Liver (tissue), 9 donors: ENCODE data around the gene TACSTD2. TPM values are rescaled to one million over a fixed set of nuclear protein-coding genes. Genes with fewer than 3 reads are reported as not detected.

ENCODE experiments used
- DNase-seq: peaks from one replicate; pipeline ENCODE4 v3.0.0-alpha.2; 2017; ENCODE audit warnings: low spot score
- H3K27ac ChIP-seq, 2 donors: one replicate each; pipeline ENCODE4 v1.7.0; 2013; ENCODE audit warnings: inconsistent platforms in 2 of 2, low read length in 2 of 2, control low read depth in 1 of 2, low read depth in 1 of 2, mild to moderate bottlenecking in 1 of 2
- H3K27me3 ChIP-seq, 4 donors: one replicate each; pipeline versions ENCODE4 v1.6.1 to v1.7.0; 2013; ENCODE audit warnings: low read length in 3 of 4, inconsistent platforms in 1 of 4, mild to moderate bottlenecking in 1 of 4, moderate library complexity in 1 of 4; ENCODE audit not compliant: control insufficient read depth in 4 of 4, insufficient read depth in 4 of 4
- H3K36me3 ChIP-seq, 4 donors: one replicate each; pipeline versions ENCODE4 v1.6.1 to v1.7.0; 2013; ENCODE audit warnings: low read length in 3 of 4, mild to moderate bottlenecking in 3 of 4, low read depth in 1 of 4, moderate library complexity in 1 of 4; ENCODE audit not compliant: control insufficient read depth in 4 of 4, insufficient read depth in 3 of 4
- H3K4me1 ChIP-seq, 4 donors: one replicate each; pipeline versions ENCODE4 v1.6.1 to v1.7.0; 2013; ENCODE audit warnings: low read length in 3 of 4, mild to moderate bottlenecking in 3 of 4, moderate library complexity in 1 of 4; ENCODE audit not compliant: control insufficient read depth in 4 of 4, insufficient read depth in 4 of 4
- H3K4me3 ChIP-seq, 3 donors: one replicate each; pipeline versions ENCODE4 v1.6.1 to v1.7.0; 2013; ENCODE audit warnings: low read length in 3 of 3, control low read depth in 1 of 3, low read depth in 1 of 3, mild to moderate bottlenecking in 1 of 3
- H3K9ac ChIP-seq, 2 donors: one replicate each; pipeline ENCODE4 v1.7.0; 2013; ENCODE audit warnings: low read length in 2 of 2, mild to moderate bottlenecking in 2 of 2, moderate library complexity in 2 of 2, control low read depth in 1 of 2, low read depth in 1 of 2
- H3K9me3 ChIP-seq, 4 donors: one replicate each; pipeline versions ENCODE4 v1.6.1 to v1.7.0; 2013; ENCODE audit warnings: low read length in 3 of 4; ENCODE audit not compliant: control insufficient read depth in 4 of 4
- EGR1 ChIP-seq, 2 donors: IDR thresholded peaks; 2 replicates each; pipeline ENCODE4 v1.6.1; 2016 to 2018; ENCODE audit warnings: antibody characterized with exemption in 2 of 2, low read depth in 2 of 2
- FOXA1 ChIP-seq: IDR thresholded peaks from 2 replicates; pipeline ENCODE4 v1.6.1; 2016; ENCODE audit warnings: antibody characterized with exemption
- FOXA2 ChIP-seq: IDR thresholded peaks from 2 replicates; pipeline ENCODE4 v1.6.1; 2016; ENCODE audit warnings: antibody characterized with exemption
- GABPA ChIP-seq, 2 donors: IDR thresholded peaks in 1 of 2; conservative IDR thresholded peaks in 1 of 2; 2 replicates each; pipeline ENCODE4 v1.6.1; 2016; ENCODE audit warnings: antibody characterized with exemption in 2 of 2, mild to moderate bottlenecking in 1 of 2, moderate library complexity in 1 of 2
- HNF4A ChIP-seq, 2 donors: conservative IDR thresholded peaks; 2 replicates each; pipeline ENCODE4 v1.6.1; 2016; ENCODE audit warnings: antibody characterized with exemption in 2 of 2, mild to moderate bottlenecking in 2 of 2
- HNF4G ChIP-seq: IDR thresholded peaks from 2 replicates; pipeline ENCODE4 v1.6.1; 2016; ENCODE audit warnings: antibody characterized with exemption
- JUND ChIP-seq, 2 donors: IDR thresholded peaks; 2 replicates each; pipeline ENCODE4 v1.6.1; 2016; ENCODE audit warnings: antibody characterized with exemption in 2 of 2
- RAD21 ChIP-seq, 2 donors: IDR thresholded peaks; 2 replicates each; pipeline ENCODE4 v1.6.1; 2016; ENCODE audit warnings: antibody characterized with exemption in 2 of 2, mild to moderate bottlenecking in 2 of 2
- RXRA ChIP-seq, 2 donors: IDR thresholded peaks; 2 replicates each; pipeline ENCODE4 v1.6.1; 2017 to 2018; ENCODE audit warnings: antibody characterized with exemption in 2 of 2, mild to moderate bottlenecking in 1 of 2
- SP1 ChIP-seq: IDR thresholded peaks from 2 replicates; pipeline ENCODE4 v1.6.1; 2018; ENCODE audit warnings: antibody characterized with exemption, mild to moderate bottlenecking
- TAF1 ChIP-seq: conservative IDR thresholded peaks from 2 replicates; pipeline ENCODE4 v1.6.1; 2016; ENCODE audit warnings: antibody characterized with exemption, mild to moderate bottlenecking
- YY1 ChIP-seq: IDR thresholded peaks from 2 replicates; pipeline ENCODE4 v1.6.1; 2016; ENCODE audit warnings: antibody characterized with exemption, mild to moderate bottlenecking
- WGBS: extraction: QIAGEN DNeasy Blood & Tissue Kit; methylation state at CpG from one replicate; pipeline ENCODE4 v1.1.7; 2013; 5-methylcytosine and 5-hydroxymethylcytosine counted together
- polyA plus RNA-seq, 2 donors: library from polyadenylated mRNA; stranded (reverse) in 1 of 2; unstranded in 1 of 2; fragments of 200-250 nt in 1 of 2; fragments of >200 nt in 1 of 2; fragmentation: Nextera tagmentation in 1 of 2; extraction: Ambion mirVana in 1 of 2; gene quantifications; one replicate each; pipeline versions ENCODE4 v1.2.1 to v1.2.3, GENCODE V29; 2013 to 2015
- total RNA-seq, 2 donors: library from RNA; depleted of rRNA; stranded (reverse); fragments of >200 nt; gene quantifications; one replicate each; pipeline ENCODE4 v1.2.3, GENCODE V29; 2014
- TF ChIP-seq, protein P1 (sequence below): IDR thresholded peaks from 2 replicates; pipeline ENCODE4 v1.6.1; 2016; ENCODE audit warnings: antibody characterized with exemption, mild to moderate bottlenecking
- TF ChIP-seq, protein P2 (sequence below): IDR thresholded peaks from 2 replicates; pipeline ENCODE4 v1.6.1; 2016; ENCODE audit warnings: antibody characterized with exemption
- TF ChIP-seq, protein P3 (sequence below): IDR thresholded peaks from 2 replicates; pipeline ENCODE4 v1.6.1; 2016; ENCODE audit warnings: antibody characterized with exemption
- TF ChIP-seq, protein P4 (sequence below): IDR thresholded peaks from 2 replicates; pipeline ENCODE4 v1.6.1; 2016; ENCODE audit warnings: antibody characterized with exemption
- TF ChIP-seq, protein P5 (sequence below): fragments of 150-350 bp; IDR thresholded peaks from 2 replicates; pipeline ENCODE4 v1.5.1; 2017; ENCODE audit warnings: improper control_type of control experiment, low read depth, low read length; ENCODE audit not compliant: missing input control
- donor health status: healthy.
- donor health status: healthy.
- donor health status: healthy.
- donor health status: healthy.
- donor health status: healthy.

TACSTD2 gene
- total and polyA plus RNA-seq, 4 donors: 0.61 to 1.5 (median 1.1) TPM

DNA sequence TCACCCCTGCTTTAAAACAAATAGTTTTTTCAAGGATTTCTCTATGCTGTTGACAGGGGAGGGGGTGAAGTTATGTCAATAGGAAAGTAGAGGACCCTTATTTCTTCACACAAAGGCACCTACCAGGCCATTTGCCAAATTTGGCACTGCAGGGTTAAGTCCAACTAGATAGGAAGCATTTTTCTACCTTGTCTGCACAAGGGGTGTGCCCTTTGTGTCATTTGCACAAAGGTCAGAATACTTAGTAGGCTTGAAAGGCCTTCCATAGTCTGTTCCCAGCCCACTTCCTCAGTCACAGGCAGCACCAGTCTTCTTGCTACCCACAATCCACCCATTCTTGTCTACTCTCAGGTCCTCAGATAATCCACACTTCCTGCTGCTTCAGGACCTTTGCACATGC lies 7.0 kb downstream of the TACSTD2 start (continued):
- TF ChIP-seq RAD21 (IDR thresholded peaks at IDR 0.05): no peak

DNA sequence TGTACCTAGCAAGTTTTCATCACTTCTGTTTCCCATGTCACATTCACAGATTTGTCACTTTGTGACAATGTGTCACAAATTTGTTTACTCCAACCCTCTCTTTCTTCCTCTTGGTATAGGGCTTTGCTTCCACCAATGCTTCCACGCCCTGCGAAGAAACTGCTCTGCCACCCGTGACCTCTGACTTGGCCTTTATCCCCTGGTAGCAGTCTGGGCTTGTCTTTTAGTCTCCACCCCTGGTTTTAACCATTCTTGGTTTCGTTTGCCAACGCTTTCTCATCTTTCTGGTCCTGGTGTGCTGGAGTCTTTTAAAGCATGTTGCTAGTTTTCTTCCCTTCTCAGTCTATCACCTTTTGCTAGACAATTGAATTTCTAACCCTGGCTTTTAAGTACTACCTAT lies 8.1 kb downstream of the TACSTD2 start:
- no peak overlapping the region for H3K27ac ChIP-seq
- no peaks in the 10 kb centered on the region for H3K4me1 ChIP-seq
- H3K36me3 ChIP-seq: no peaks in the 10 kb centered on the region
- H3K9ac ChIP-seq: no peak overlapping the region
- 77% methylated on average over 5 of the region's 5 CpGs for whole genome bisulfite sequencing
- H3K4me3 ChIP-seq: no peak overlapping the region
- H3K27me3 ChIP-seq: peaks cover 0 to 2% (median 0%) of the 10 kb centered on the region in 4 donors
- TF ChIP-seq, protein P1, sequence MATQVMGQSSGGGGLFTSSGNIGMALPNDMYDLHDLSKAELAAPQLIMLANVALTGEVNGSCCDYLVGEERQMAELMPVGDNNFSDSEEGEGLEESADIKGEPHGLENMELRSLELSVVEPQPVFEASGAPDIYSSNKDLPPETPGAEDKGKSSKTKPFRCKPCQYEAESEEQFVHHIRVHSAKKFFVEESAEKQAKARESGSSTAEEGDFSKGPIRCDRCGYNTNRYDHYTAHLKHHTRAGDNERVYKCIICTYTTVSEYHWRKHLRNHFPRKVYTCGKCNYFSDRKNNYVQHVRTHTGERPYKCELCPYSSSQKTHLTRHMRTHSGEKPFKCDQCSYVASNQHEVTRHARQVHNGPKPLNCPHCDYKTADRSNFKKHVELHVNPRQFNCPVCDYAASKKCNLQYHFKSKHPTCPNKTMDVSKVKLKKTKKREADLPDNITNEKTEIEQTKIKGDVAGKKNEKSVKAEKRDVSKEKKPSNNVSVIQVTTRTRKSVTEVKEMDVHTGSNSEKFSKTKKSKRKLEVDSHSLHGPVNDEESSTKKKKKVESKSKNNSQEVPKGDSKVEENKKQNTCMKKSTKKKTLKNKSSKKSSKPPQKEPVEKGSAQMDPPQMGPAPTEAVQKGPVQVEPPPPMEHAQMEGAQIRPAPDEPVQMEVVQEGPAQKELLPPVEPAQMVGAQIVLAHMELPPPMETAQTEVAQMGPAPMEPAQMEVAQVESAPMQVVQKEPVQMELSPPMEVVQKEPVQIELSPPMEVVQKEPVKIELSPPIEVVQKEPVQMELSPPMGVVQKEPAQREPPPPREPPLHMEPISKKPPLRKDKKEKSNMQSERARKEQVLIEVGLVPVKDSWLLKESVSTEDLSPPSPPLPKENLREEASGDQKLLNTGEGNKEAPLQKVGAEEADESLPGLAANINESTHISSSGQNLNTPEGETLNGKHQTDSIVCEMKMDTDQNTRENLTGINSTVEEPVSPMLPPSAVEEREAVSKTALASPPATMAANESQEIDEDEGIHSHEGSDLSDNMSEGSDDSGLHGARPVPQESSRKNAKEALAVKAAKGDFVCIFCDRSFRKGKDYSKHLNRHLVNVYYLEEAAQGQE: no peak
- TF ChIP-seq HNF4A (conservative IDR thresholded peaks at IDR 0.05) (no peak), TAF1 (no peak), SP1 (no peak), JUND (IDR thresholded peaks at IDR 0.05) (no peak), EGR1 (IDR thresholded peaks at IDR 0.05; ENCODE audit: low read depth in 2 of 2) (no peak), RXRA (IDR thresholded peaks at IDR 0.05) (no peak)
- TF ChIP-seq, protein P2, sequence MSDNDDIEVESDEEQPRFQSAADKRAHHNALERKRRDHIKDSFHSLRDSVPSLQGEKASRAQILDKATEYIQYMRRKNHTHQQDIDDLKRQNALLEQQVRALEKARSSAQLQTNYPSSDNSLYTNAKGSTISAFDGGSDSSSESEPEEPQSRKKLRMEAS: no peak
- DNase-seq: no peak
- H3K9me3 ChIP-seq: no peaks in the 10 kb centered on the region

DNA sequence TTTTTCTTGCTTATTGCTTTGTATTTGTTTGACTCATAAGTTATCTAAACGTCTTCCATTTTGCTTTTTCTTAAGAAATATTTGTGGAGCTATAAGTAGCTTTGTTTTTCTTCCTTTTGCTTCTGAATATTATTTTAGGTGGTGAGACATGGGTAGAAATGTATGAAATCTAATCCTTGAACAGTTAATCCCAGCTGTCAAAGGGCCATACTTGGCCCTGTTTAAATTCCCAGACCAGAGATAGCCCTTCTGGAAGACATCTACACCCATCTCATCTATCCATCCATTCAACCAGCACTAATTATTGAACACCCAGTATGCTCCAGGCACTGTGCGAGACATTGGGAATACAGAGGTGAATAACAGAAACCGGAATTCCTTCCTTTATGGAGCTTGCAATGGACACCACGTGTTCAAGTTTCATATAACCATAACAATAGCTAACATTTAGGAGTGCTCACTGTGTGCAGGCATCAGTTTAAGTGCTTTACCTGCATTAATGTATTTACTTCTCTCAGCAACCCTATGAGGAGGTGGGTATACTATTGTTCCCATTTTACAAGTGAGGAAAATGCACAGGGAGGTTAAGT lies 8.7 kb downstream of the TACSTD2 start:
- H3K9ac ChIP-seq: no peak overlapping the region
- H3K4me3 ChIP-seq: no peak overlapping the region
- no peak for DNase-seq
- H3K36me3 ChIP-seq: no peaks in the 10 kb centered on the region
- no peaks in the 10 kb centered on the region for H3K4me1 ChIP-seq
- 70% methylated on average over 4 of the region's 4 CpGs for WGBS
- H3K27me3 ChIP-seq: peaks cover 0 to 2% (median 0%) of the 10 kb centered on the region in 4 donors
- no peaks in the 10 kb centered on the region for H3K9me3 ChIP-seq
- H3K27ac ChIP-seq: no peak overlapping the region
- TF ChIP-seq FOXA2 (no peak), FOXA1 (no peak), EGR1 (IDR thresholded peaks at IDR 0.05; ENCODE audit: low read depth in 2 of 2) (no peak), RXRA (IDR thresholded peaks at IDR 0.05) (no peak), GABPA (IDR thresholded peaks at IDR 0.05 in 1 of 2, conservative IDR thresholded peaks at IDR 0.05 in 1 of 2) (no peak), JUND (IDR thresholded peaks at IDR 0.05) (no peak), RAD21 (IDR thresholded peaks at IDR 0.05) (no peak), HNF4A (conservative IDR thresholded peaks at IDR 0.05) (no peak), TAF1 (no peak), SP1 (no peak), YY1 (no peak), HNF4G (no peak)
- TF ChIP-seq, protein P3, sequence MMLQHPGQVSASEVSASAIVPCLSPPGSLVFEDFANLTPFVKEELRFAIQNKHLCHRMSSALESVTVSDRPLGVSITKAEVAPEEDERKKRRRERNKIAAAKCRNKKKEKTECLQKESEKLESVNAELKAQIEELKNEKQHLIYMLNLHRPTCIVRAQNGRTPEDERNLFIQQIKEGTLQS: no peak
- TF ChIP-seq, protein P2: no peak
- TF ChIP-seq, protein P4, sequence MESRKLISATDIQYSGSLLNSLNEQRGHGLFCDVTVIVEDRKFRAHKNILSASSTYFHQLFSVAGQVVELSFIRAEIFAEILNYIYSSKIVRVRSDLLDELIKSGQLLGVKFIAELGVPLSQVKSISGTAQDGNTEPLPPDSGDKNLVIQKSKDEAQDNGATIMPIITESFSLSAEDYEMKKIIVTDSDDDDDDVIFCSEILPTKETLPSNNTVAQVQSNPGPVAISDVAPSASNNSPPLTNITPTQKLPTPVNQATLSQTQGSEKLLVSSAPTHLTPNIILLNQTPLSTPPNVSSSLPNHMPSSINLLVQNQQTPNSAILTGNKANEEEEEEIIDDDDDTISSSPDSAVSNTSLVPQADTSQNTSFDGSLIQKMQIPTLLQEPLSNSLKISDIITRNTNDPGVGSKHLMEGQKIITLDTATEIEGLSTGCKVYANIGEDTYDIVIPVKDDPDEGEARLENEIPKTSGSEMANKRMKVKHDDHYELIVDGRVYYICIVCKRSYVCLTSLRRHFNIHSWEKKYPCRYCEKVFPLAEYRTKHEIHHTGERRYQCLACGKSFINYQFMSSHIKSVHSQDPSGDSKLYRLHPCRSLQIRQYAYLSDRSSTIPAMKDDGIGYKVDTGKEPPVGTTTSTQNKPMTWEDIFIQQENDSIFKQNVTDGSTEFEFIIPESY: no peak
- TF ChIP-seq, protein P1: no peak
- TF ChIP-seq, protein P5, sequence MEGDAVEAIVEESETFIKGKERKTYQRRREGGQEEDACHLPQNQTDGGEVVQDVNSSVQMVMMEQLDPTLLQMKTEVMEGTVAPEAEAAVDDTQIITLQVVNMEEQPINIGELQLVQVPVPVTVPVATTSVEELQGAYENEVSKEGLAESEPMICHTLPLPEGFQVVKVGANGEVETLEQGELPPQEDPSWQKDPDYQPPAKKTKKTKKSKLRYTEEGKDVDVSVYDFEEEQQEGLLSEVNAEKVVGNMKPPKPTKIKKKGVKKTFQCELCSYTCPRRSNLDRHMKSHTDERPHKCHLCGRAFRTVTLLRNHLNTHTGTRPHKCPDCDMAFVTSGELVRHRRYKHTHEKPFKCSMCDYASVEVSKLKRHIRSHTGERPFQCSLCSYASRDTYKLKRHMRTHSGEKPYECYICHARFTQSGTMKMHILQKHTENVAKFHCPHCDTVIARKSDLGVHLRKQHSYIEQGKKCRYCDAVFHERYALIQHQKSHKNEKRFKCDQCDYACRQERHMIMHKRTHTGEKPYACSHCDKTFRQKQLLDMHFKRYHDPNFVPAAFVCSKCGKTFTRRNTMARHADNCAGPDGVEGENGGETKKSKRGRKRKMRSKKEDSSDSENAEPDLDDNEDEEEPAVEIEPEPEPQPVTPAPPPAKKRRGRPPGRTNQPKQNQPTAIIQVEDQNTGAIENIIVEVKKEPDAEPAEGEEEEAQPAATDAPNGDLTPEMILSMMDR: no peak
